Panc1 (cell line): ENCODE measurements around the gene RCL1. TPM values are rescaled to one million over a fixed set of nuclear protein-coding genes. Genes with fewer than 3 reads are reported as not detected.
A peak's percentile ranks its signal among the peaks of the same experiment; 100 is the strongest.
"Not testable (repeated sequence)": the region's sequence is repeated elsewhere in the genome, so short reads cannot be mapped to it uniquely, and the experiment has no call there.

Experiments used
- ATAC-seq: fragments of 200-7000 bp; cut with Tn5 transposase; 2 replicates; pipeline ENCODE4 v1.9.1; 2020; ENCODE audit warnings: mild to moderate bottlenecking, moderate library complexity
- BruUV-seq: library from RNA; stranded (reverse); fragments of 400-500 nt; replicated peaks from 2 replicates; lab custom pipeline; 2021; lab: Mats Ljungman, UMichigan
- CTCF ChIA-PET: fragments of 300-600 bp; sonication (Branson Sonifier 250); formaldehyde crosslinking; loops from one replicate; lab custom pipeline; 2022; ENCODE audit warnings: antibody characterized with exemption; lab: Charles Lee
- POLR2A ChIA-PET: fragments of 300-600 bp; sonication (Branson Sonifier 250); formaldehyde crosslinking; loops from one replicate; lab custom pipeline; 2022; ENCODE audit warnings: antibody characterized with exemption; lab: Charles Lee
- DNase-seq: peaks from one replicate; pipeline ENCODE4 v3.0.0-alpha.2; 2010; ENCODE audit warnings: low read depth, low spot score
- H3K27ac ChIP-seq: 2 replicates; pipeline ENCODE4 v1.5.1; 2011; ENCODE audit warnings: mild to moderate bottlenecking, low read length, inconsistent platforms
- H3K27me3 ChIP-seq: fragments of 200-500 bp; sonication (Bioruptor generic); 2 replicates; pipeline ENCODE4 v1.6.0; 2014; ENCODE audit warnings: low read length, inconsistent platforms; ENCODE audit not compliant: control insufficient read depth, insufficient read depth
- H3K36me3 ChIP-seq: fragments of 200-500 bp; sonication (Bioruptor generic); 2 replicates; pipeline ENCODE4 v1.5.1; 2014; ENCODE audit warnings: inconsistent platforms, mild to moderate bottlenecking, low read length, moderate library complexity; ENCODE audit not compliant: control insufficient read depth, insufficient read depth
- H3K4me1 ChIP-seq: 2 replicates; pipeline ENCODE4 v1.5.1; 2011; ENCODE audit warnings: inconsistent platforms, mild to moderate bottlenecking, low read length, moderate library complexity; ENCODE audit not compliant: control insufficient read depth, insufficient read depth
- H3K4me3 ChIP-seq, 2 experiments: 2 replicates each; pipeline ENCODE4 v1.5.1; 2011 to 2012; ENCODE audit warnings: low read depth in 2 of 2, low read length in 2 of 2, mild to moderate bottlenecking in 2 of 2, inconsistent platforms in 1 of 2, moderate library complexity in 1 of 2
- H3K9me3 ChIP-seq: fragments of 200-500 bp; sonication (Bioruptor generic); 2 replicates; pipeline ENCODE4 v1.5.1; 2014; ENCODE audit warnings: low read depth, mild to moderate bottlenecking, inconsistent platforms, low read length, moderate library complexity; ENCODE audit not compliant: control insufficient read depth, insufficient read depth
- POLR2AphosphoS5 ChIP-seq: IDR thresholded peaks from 2 replicates; pipeline ENCODE4 v1.6.1; 2012; ENCODE audit warnings: mild to moderate bottlenecking, low read depth, low read length, moderate library complexity
- SIN3A ChIP-seq: IDR thresholded peaks from 2 replicates; pipeline ENCODE4 v1.6.1; 2012; ENCODE audit warnings: low read depth, mild to moderate bottlenecking, low read length, moderate library complexity, borderline replicate concordance; ENCODE audit not compliant: insufficient read depth
- TCF7L2 ChIP-seq: IDR thresholded peaks from 2 replicates; pipeline ENCODE4 v1.6.1; 2011; ENCODE audit warnings: mild to moderate bottlenecking, low read depth, low read length, inconsistent platforms
- in situ Hi-C: cut with HindIII; loops from 2 replicates; pipeline ENCODE4 v1.10.0; 2016; ENCODE audit warnings: low sequenced_read_pairs, low pct_unique_long_range_greater_than_20kb
- intact Hi-C: fragments of 100-400 bp; cut with micrococcal nuclease; formaldehyde crosslinking; loops from one replicate; pipeline ENCODE4 v1.10.0; 2022; ENCODE audit not compliant: unreplicated experiment
- total RNA-seq: library from RNA; stranded (reverse); gene quantifications from one replicate; pipeline ENCODE4 v1.2.1, GENCODE V29; 2021; ENCODE audit not compliant: unreplicated experiment
- TF ChIP-seq, protein P1 (sequence below): fragments of 450-650 bp; IDR thresholded peaks from 2 replicates; pipeline ENCODE4 v1.5.1; 2017; ENCODE audit warnings: mild to moderate bottlenecking
- TF ChIP-seq, protein P2 (sequence below), 2 experiments: IDR thresholded peaks; 2 replicates each; pipeline ENCODE4 v1.6.1; 2011 to 2012; ENCODE audit warnings: low read depth in 2 of 2, control low read depth in 1 of 2, low read length in 1 of 2, mild to moderate bottlenecking in 1 of 2, moderate library complexity in 1 of 2; ENCODE audit not compliant: insufficient read depth in 1 of 2

RCL1 gene
- total RNA-seq, 1 experiment from 2014 or later = 11.2 TPM

DNA sequence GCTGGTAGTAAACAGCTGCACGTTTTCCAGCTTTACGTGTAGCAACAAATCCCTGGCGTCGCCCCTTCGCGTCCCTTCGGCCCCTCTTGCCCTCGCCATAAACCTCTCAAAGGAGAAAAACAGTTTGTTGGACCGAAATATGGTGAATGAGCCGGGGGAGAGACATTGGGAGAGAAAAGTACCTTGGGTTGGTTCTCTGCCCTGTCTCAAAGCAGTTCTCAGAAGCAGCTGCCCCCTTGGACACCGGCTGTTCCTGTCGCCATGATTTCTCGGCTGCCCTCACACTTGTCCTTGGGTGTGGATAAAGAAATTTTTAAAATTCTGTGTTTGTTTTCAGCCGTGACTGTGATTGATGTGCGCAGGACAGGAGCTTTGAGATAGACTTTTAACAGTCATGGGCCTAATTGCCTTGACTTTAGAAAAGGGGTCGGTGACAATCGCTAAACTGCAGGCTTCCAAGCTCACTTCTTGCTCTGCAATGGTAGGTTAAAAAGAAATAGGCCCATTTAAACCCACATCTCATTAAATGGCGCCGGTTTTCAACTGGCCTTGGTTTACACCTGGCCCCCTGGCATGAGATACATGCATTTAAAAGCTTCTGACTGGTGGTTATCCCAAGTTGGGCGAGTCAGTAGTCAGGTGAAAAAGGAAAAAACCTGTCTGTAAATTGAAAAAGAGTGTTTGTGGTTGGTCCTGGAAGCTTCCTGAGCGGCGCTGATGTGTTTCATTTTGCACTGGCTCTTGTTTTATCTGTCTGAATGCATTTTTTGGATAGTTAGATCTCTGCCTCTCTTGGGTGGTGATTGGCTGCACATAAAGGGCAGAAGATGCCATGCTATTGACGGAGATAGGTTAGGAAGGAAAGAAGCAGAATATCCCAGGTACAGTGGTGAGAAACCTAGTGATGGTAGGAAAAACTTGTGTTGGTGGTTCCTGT lies 983 bp downstream of the RCL1 start:
- TF ChIP-seq TCF7L2 (no peak), SIN3A (no peak), POLR2AphosphoS5 (no peak)
- TF ChIP-seq, protein P1, sequence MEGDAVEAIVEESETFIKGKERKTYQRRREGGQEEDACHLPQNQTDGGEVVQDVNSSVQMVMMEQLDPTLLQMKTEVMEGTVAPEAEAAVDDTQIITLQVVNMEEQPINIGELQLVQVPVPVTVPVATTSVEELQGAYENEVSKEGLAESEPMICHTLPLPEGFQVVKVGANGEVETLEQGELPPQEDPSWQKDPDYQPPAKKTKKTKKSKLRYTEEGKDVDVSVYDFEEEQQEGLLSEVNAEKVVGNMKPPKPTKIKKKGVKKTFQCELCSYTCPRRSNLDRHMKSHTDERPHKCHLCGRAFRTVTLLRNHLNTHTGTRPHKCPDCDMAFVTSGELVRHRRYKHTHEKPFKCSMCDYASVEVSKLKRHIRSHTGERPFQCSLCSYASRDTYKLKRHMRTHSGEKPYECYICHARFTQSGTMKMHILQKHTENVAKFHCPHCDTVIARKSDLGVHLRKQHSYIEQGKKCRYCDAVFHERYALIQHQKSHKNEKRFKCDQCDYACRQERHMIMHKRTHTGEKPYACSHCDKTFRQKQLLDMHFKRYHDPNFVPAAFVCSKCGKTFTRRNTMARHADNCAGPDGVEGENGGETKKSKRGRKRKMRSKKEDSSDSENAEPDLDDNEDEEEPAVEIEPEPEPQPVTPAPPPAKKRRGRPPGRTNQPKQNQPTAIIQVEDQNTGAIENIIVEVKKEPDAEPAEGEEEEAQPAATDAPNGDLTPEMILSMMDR = no peak
- TF ChIP-seq, protein P2, sequence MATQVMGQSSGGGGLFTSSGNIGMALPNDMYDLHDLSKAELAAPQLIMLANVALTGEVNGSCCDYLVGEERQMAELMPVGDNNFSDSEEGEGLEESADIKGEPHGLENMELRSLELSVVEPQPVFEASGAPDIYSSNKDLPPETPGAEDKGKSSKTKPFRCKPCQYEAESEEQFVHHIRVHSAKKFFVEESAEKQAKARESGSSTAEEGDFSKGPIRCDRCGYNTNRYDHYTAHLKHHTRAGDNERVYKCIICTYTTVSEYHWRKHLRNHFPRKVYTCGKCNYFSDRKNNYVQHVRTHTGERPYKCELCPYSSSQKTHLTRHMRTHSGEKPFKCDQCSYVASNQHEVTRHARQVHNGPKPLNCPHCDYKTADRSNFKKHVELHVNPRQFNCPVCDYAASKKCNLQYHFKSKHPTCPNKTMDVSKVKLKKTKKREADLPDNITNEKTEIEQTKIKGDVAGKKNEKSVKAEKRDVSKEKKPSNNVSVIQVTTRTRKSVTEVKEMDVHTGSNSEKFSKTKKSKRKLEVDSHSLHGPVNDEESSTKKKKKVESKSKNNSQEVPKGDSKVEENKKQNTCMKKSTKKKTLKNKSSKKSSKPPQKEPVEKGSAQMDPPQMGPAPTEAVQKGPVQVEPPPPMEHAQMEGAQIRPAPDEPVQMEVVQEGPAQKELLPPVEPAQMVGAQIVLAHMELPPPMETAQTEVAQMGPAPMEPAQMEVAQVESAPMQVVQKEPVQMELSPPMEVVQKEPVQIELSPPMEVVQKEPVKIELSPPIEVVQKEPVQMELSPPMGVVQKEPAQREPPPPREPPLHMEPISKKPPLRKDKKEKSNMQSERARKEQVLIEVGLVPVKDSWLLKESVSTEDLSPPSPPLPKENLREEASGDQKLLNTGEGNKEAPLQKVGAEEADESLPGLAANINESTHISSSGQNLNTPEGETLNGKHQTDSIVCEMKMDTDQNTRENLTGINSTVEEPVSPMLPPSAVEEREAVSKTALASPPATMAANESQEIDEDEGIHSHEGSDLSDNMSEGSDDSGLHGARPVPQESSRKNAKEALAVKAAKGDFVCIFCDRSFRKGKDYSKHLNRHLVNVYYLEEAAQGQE (IDR thresholded peaks at IDR 0.05; ENCODE audit: insufficient read depth in 1 of 2, low read depth in 2 of 2, low read length in 1 of 2) = no peak
- peak overlapping the region; percentile 65 to 66 for H3K4me3 ChIP-seq
- H3K4me1 ChIP-seq = peaks cover 2% of the 10 kb centered on the region; the same call in 1 of the 2 replicates
- ChIA-PET POLR2A (no interaction called here), CTCF (no interaction called here)
- intact Hi-C loops (no loop called here), in situ Hi-C loops (no loop called here)
- BruUV-seq = no TSS peak
- H3K27me3 ChIP-seq = no peaks in the 10 kb centered on the region
- DNase-seq (no peak), ATAC-seq (no peak)
- H3K9me3 ChIP-seq = no peaks in the 10 kb centered on the region
- H3K36me3 ChIP-seq = no peaks in the 10 kb centered on the region; the same call in 1 of the 2 replicates
- peak overlapping the region; percentile 44; the same call in 1 of the 2 replicates for H3K27ac ChIP-seq

DNA sequence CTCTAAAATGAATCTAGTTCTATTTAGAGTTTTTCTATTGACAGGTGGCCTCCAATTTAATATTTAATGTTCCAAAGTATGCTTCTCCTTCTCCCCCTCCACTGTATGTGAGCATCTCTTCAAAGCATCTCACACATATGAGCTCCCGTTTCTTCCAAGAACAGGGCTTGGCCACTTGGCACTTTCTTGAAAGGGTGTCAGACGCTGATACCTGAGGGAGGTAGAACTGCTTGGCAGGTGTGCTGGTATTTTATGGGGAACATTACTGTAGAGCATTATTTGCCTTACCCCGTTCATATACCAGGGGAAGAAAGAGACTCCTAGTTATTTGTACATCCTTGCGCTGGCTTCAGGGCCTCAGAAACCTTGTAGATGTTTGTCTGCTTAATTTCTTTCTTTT lies 1.9 kb downstream of the RCL1 start:
- no peak overlapping the region for H3K4me3 ChIP-seq
- in situ Hi-C loops (no loop called here), intact Hi-C loops (no loop called here)
- no peaks in the 10 kb centered on the region for H3K27me3 ChIP-seq
- no peak overlapping the region for H3K27ac ChIP-seq
- no peaks in the 10 kb centered on the region for H3K9me3 ChIP-seq
- ChIA-PET CTCF (interaction anchor here (0.7 kb wide), 1 partner anchor 31 kb away, joined by 6 read pairs; no protein-coding TSS in a partner anchor), POLR2A (no interaction called here)
- no peak for TF ChIP-seq POLR2AphosphoS5
- TF ChIP-seq, protein P1 = no peak
- no peak for TF ChIP-seq TCF7L2
- TF ChIP-seq SIN3A = no peak
- TF ChIP-seq, protein P2 (IDR thresholded peaks at IDR 0.05; ENCODE audit: insufficient read depth in 1 of 2, low read depth in 2 of 2, low read length in 1 of 2) = no peak
- no TSS peak for BruUV-seq
- peaks cover 2% of the 10 kb centered on the region; the same call in 1 of the 2 replicates for H3K4me1 ChIP-seq
- ATAC-seq (no peak), DNase-seq (no peak)
- no peaks in the 10 kb centered on the region; the same call in 1 of the 2 replicates for H3K36me3 ChIP-seq

DNA sequence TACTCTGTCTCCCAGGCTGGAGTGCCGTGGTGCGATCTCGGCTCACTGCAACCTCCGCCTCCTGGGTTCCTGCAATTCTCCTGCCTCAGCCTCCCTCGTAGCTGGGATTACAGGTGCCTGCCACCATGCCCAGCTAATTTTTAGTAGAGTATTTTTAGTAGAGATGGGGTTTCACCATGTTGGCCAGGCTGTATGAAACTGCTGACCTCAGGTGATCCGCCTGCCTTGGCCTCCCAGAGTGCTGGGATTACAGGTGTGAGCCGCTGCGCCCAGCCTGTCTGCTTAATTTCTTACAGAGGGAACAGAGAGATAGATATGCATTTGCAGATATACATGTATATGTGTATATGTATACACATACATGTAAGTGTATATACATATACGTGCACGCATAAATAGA lies 2.4 kb downstream of the RCL1 start:
- intact Hi-C loops, DNase-seq, H3K27me3 ChIP-seq, H3K27ac ChIP-seq, ATAC-seq, in situ Hi-C loops, H3K4me1 ChIP-seq, H3K4me3 ChIP-seq, H3K9me3 ChIP-seq, H3K36me3 ChIP-seq, BruUV-seq, POLR2A ChIA-PET: not testable (repeated sequence)
- CTCF ChIA-PET = interaction anchor here (0.7 kb wide), 1 partner anchor 32 kb away, joined by 6 read pairs; no protein-coding TSS in a partner anchor
